CD4-positive, alpha-beta T cell treated with Interleukin-6 for 4 hours (primary cell): ENCODE data around the gene MOSPD3.
"Not testable (repeated sequence)": the region's sequence is repeated elsewhere in the genome, so short reads cannot be mapped to it uniquely, and the experiment has no call there.

Source experiments
- DNase-seq: peaks from one replicate; pipeline ENCODE4 v3.0.0-alpha.2; 2020; ENCODE audit warnings: mixed read lengths

Gene MOSPD3

GRCh38 chr7:100626530-100627237, 14.3 kb downstream of the MOSPD3 start:
- DNase-seq, result peak; percentile 94

- DNase-seq, result no peak
Observed at GRCh38 chr7:100627238-100627549, 14.9 kb downstream of the MOSPD3 start.

GRCh38 chr7:100629117-100629716, 16.9 kb downstream of the MOSPD3 start:
- DNase-seq, result peak; percentile 28

GRCh38 chr7:100630066-100630465, 17.7 kb downstream of the MOSPD3 start:
- no peak for DNase-seq

- peak; percentile 73 for DNase-seq
Observed at GRCh38 chr7:100632951-100633717, 20.8 kb downstream of the MOSPD3 start.

- DNase-seq, result no peak
Observed at GRCh38 chr7:100639995-100640516, 27.7 kb downstream of the MOSPD3 start.

- no peak for DNase-seq
Observed at GRCh38 chr7:100640517-100641440, 28.4 kb downstream of the MOSPD3 start.

GRCh38 chr7:100641463-100641859, 29.1 kb downstream of the MOSPD3 start, which contains the start of gene TFR2:
TSS of gene TFR2 (minus strand) at chr7:100641552. CDS start at chr7:100641509, 43 bp downstream.
- DNase-seq, result no peak

- DNase-seq, result no peak
Observed at GRCh38 chr7:100641860-100642533, 29.7 kb downstream of the MOSPD3 start.

- peak; percentile 36 for DNase-seq
Observed at GRCh38 chr7:100642534-100642907, 30.2 kb downstream of the MOSPD3 start.

- no peak for DNase-seq
Observed at GRCh38 chr7:100649826-100650565, 37.7 kb downstream of the MOSPD3 start.

GRCh38 chr7:100654908-100655831, 42.8 kb downstream of the MOSPD3 start:
- no peak for DNase-seq

GRCh38 chr7:100655908-100656674, 43.8 kb downstream of the MOSPD3 start, which contains the start of gene ACTL6B:
TSS of gene ACTL6B (minus strand) at chr7:100656448. CDS start at chr7:100656354, 94 bp downstream.
- peak; percentile 57 for DNase-seq

GRCh38 chr7:100662194-100662776, 49.9 kb downstream of the MOSPD3 start:
- DNase-seq, result not testable (repeated sequence)
